NCI-H2029 (cell line): ENCODE measurements around the gene AGAP1.
"Not testable (repeated sequence)": the region's sequence is repeated elsewhere in the genome, so short reads cannot be mapped to it uniquely, and the experiment has no call there.

Experiments
- DNase-seq: peaks from one replicate; lab custom pipeline; 2025; lab: John Stamatoyannopoulos, UW

The AGAP1 gene

DNA sequence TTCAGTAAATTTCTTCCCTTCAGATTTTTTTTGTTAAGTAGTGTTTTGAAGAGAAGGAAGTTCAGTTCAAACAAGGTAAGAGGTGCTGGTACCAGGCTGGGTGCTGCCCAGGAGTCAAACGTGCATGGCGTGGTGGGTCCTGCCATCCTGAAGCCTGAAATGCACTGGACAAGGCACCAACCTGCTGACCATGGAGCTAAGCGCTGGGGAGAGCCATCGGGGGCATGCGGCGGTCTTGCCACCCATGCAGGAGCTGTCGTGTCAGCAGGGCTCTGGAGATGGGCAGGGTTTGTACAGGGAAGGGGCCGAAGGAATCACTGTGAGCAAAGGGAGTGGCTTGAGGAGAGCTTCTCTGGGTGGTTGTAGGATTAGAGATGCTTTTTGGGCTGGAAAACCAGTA lies 547.8 kb downstream of the AGAP1 start:
- no peak for DNase-seq

DNA sequence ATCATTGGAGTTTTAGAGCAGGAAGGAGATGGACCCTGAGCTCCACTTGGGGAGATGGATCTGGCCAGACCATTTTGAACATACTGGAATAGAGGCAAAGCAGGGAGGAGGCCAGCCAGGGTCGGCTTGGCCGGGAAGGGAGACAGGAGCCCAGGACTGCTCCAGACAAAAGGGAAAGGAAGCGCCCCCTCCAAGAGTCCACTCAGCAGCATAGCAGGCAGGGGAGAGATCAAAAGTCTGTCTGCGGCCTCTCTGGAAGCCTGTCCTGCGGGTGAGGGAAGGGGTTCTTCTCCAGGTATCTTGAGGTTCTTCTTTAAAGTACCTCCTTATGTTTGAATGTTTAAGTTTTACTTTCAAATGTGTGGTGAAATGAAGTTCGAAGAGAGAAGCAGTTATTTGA lies 548.2 kb downstream of the AGAP1 start:
- DNase-seq, result no peak

DNA sequence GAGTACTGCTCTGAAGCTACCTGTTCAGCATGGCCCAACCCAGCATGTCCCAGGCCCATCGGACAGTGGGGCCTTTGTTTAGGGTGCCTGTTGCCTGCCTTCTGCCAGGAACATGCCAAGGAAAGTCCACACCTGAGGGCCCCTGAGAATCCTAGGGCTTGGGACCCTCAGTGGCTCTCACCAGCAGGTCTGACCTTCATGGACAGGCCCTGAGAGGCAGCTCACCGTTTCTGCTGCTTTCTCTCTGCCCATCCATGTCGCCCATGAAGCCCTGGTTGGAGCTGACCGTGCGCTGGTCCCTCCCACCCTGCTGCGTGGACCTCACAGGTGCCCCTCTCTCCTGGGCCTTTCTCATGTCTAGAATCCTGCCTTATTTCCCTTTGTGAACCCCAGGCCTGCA lies 550.3 kb downstream of the AGAP1 start:
- no peak for DNase-seq

DNA sequence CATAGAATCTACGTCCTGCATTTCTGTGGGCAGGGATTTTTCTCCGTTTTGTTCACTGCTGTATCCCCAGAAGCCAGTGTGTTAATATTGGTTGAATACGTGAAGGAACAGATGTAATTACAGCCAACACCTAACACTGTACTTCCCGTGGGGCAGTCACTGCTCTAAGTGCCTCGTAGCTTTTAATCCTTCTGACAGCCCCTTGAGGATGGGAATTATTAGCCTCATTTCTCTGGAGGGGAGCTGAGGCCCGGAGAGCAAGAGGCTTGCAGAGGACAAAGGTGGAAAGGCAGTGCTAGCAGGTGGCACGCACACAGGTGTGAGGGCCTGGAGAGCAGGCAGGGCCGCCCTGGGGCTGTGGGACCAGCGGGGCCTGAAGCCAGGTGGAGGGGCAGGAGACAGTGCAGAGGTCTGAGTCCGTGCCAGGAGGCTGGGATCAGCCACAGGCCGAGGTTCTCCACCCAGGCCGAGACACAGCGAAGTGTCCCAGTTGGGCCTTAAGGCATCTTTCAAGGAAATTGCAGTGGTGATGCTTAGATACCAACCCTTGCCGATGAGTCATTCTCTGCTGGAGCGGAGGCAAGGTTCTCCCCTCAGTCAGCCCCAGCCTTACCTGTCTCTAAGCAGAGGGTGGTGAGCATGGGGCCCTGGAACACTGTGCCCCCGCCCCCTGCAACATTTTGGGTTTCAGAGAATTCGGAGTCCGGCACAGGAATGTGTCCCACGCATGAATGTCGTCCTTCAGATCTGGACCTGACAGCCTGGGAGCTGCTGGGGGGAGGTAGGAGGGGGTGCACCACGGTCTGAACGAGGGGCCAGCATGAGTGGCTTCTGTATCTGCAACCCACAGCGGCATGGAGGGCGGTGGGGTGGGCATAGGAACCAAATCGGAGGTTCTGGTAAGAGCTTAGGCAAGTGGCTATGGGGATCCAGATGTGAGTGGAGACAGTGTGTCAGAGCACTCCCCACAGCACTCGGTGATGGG lies 551.7 kb downstream of the AGAP1 start:
- DNase-seq, result no peak

DNA sequence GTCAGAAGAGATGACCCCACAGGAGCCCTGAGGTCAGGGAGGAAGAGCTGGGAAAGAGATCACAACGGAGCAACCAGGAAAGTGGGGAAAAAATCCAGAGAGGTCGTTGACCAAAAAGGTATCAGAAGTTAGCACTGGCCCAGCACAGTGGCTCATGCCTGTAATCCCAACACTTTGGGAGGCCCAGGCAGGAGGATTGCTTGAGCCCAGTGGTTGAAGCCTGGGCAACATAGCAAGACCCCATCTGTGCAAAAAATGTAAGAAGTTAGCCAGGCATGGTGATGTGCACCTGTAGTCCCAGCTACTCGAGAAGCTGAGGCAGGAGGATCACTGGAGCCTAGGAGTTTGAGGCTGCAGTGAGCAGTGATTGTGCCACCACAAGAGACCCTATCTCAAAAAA lies 552.9 kb downstream of the AGAP1 start:
- no peak for DNase-seq

DNA sequence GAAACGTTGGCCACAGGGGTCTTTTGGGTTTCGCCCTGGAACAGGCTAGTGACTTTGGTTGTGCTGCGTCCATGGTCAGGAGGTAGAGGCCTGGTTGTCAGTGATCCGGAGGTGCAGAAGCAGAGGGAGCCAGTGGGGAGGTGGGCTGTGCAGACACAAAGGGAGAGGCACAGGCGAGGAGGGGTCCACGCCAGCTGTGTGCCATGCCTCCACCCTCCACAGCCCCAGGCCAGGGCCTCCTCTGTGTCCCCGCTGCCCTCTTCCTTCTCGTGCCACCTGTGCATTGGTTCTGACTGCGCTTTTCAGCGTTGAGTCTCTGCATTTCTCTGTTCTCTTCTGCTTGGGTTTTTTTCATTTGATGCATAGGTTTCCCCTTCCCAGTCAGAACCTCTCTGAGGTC lies 553.3 kb downstream of the AGAP1 start:
- no peak for DNase-seq

DNA sequence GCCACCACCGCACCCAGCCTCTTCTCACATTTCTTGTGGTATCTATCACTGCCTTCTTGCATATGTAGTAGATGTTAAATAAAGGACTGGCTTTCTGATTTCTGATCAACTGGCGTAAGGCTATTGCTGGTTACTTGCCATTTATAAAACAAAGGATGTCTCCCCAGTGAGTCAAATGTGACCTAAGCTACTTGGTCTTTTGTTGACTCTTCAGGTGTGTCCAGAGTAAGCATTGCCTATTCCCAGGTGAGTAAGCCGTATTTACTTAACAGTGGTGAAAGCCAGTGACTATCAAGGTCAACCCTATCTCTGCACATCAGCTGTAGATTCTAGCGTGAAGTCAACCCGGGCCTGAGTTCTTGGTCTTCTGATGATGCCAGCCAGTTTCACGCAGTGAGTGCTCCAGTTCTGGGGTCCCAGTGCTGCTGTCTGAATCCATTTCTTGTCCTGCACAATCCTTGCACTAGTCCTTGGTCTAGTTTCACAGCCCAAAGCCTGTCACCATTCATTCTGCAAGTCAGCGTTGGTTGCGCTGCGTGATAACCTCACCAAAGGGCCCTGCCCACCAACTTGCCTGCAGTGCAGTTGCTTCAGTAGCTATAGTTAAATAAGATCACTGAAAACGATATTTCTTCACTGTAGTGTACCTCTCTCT lies 554.2 kb downstream of the AGAP1 start:
- DNase-seq, result peak; percentile 77

DNA sequence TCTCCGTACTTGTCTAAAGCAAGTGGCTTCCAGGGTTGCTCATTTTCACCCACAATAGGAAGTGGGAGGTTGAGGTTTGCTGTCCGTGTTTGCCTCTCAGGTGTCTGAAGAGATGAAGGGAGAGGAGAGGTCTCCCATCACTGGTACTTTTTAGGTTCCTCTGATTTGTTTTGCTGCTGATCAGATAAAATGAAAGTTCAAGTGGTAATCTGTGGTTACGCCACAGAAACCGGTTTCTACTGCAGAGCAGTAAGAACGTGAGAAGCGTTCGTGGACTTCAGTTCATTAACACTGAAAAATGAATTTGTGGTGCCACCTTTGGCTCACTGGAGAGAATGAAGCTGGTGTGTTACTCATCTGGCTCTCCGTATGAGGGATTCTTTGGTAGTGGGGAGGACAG lies 556.1 kb downstream of the AGAP1 start:
- DNase-seq, result no peak

DNA sequence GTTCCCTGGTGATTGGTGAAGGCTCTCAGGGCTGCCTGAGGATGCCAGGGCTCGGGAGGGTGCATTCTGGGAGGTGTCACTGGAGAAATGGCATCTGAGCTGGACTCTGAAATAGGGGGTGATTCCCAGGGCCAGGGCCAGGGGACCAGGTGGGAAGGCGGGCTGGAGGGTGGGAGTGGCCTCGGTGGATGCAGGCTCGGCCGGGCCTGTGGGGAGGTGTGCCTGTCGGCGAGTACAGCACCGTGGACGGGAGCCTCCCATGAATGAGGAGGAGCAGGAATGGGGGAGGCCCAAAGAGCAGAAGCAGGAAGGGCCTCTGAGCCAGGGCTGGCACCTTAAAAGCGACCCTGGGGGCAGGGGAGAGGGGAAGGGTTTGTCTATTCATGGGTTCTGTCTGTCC lies 557.5 kb downstream of the AGAP1 start:
- no peak for DNase-seq

DNA sequence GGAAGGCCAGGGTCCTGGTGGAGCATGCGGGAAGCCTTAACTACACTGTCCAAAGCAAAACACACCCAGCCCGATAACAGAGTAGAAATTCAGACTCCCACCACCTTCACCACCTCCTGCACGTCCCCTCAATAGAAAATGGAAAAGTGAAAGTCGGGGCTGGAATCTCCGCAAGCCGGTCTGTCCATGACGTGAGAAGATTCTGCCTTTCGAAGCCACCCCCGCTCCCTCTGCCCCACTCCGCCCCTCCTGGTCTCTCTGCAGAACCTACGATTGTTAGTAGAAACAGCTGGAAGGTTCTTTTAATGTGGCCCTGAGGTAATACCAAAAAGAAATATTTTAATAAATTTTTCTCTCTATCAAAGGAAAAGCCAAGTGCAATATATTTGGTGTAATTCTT lies 558.0 kb downstream of the AGAP1 start:
- no peak for DNase-seq

DNA sequence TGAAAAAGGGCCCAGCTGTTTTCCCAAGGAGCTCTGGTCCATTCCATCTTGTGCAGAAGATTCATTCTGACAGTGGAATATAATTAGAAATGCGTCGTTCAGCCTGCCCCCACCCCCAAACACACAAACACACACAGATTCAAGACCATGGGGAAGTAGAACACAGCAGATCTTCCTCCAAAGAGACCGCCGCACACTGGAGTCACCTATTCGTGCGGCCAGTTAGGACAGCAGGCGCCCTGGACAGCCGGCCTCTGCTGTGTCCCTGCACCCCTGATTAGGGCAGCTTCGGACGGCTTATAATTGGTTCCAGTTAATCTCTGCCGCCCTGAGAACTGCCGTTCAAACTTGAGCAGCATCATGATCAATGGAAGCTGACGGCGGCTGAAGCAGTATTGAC lies 558.4 kb downstream of the AGAP1 start:
- DNase-seq, result no peak

DNA sequence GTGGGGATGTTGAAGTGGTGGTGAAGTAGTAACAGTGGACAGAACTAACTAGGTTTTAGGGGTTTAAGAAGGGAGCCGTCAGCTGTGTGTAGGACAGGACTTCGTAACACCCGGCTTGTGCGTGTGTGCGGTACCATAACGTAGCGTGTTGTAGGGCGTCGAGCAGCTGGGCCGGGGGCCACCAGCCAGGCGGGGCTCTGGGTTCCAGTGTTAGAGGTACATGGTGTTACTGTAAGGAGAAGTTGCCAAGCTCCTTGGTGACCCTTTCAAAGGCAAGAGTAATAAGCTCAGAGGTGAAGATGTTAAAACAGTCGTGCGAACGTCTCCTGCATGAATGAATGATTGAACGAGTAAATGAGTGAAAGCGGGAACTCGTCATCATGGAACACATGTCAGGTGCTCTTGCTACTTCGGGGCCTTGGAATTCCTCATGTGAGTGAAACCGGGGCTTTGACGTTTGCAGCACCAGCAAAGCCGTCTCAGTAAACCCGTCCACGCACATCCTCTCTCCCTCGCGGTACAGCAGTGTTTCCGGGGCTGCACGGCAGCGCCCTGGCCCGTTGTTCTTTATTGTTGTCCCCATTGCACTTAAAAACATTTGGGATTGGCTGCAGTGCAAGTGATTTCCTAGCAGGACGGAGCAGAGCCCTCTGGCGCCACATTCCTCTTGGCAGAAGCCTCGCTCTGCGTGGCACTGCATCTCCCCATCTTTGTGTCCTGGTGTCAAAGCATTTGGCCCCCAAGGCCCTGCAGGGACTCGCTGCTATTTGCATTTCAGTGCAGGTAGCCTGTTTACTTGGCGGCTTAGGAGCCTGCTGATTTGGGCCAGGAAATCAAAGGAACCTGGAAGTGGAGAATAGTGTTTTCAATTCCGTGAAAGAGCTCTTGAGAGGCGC lies 559.3 kb downstream of the AGAP1 start:
- DNase-seq, result no peak

DNA sequence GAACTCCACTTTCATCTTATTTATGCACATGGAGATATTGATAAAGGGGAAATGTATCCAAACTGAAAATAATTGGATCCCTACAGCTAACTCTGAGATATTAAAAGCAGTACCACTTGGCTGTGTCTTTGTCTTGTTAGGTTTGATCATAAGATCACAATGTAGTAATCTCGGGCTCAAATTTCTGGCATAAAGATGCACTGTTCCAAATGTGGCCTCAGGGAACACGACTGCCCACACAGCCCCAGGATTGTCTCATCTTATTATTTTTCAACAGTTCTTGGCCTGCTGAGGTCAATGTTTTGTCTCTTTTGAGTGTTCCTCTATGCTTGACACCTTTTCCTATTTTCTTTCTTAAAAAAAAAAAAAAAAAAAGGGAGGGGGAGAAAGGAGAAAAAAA lies 560.3 kb downstream of the AGAP1 start:
- DNase-seq, result no peak

DNA sequence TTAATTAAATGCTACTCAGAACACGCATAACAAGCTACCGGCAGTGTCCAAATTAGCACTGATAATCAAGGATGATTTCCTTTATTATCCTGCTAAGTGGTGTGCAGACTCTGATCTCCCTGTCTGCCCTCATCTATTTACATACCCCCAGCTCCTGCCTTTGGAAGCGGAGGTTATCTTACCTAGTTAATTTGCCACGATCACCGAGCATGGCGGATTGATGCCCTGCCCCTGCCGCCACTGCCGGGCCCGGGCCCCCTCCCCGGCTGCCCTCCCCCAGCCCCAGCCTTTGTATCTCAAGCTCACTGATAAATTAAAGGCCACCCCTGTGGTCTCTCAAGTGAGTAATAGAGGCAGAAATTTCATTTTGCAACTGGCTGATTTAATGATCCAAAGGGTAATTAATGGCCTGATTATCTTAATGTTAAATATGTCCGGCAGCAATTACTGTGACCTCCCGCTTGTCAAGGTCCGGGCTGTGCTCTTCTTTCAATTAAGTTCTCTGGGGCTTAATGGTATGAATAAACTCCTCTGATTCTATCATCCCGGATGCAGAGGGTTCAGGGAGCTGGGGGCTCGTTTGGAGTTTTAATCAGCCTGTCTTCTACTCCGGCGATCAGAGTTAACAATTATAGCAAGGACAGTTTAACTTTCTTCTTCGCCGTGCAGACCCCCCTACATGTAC lies 560.9 kb downstream of the AGAP1 start:
- no peak for DNase-seq

DNA sequence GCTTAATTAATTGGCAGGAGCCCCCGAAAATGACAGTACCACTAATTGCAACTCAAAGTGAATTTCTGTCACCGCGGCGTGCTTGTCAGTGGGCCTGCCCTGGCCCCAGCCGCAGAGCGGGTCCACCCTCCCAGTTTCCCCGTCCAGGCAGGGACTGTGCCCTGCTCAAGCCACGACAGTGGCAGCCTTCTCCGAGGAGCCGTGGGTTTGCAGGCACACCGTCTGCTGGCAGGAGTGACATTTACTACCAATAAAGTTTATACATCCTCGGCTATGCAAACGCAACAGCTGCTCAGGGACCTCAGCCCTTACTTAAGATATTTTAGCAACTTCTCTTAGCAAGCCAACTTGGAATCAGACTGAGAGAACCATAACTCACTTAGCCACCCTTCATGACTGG lies 561.6 kb downstream of the AGAP1 start:
- no peak for DNase-seq

DNA sequence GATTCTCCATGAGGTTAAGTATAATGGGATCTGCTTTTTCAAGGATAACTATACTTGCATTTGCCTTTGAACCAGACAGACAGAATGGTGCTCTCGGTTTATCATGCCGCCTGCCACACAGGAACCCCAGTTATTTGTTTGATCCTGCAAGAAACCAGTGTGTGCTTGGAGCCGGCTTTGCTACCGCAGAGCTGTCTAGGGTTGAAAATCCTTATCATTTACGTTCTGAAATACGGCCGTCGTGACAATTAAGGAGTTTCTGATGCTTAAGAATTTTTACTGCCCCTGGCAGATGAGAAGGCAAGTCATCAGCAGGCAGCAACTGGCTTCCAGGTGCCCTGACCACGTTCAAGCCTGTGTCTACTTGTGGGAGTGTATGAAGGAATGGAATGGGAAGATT lies 562.3 kb downstream of the AGAP1 start:
- DNase-seq, result no peak

DNA sequence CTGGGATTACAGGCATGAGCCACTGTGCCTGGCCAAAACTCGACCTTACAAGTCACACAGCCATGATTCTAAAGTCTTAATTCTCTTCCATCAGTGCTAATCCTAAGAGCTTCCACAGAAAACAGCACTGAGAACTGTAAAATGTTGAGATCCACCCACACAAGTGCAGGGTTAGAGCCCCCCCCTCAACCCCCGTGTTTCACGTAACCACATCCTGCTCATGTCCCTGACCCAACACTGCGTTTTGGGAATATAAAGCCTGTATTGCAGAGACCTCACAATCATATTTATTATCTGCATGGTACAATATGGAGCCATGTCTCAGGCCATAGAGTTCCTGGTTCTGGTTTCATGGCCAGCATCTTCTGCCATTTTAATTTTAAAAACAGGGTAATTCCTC lies 563.5 kb downstream of the AGAP1 start:
- DNase-seq, result no peak

DNA sequence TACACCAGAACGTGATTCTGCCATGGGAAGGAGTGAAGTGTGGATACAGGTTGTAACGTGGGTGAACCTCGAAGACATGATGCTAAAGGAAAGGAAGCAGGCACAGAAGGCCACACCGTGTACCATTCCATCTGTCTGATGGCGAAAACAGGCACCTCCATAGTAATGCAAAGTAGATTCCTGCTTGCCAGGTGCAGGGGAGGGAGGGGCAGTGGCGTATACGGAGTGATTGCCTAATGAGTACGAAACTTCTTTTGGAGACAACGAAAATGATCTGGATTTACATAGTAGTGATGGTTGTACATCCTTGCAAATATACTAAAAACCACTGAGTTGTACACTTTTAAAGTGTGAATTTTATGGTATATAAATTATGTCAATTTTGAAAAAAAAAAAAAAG lies 567.7 kb downstream of the AGAP1 start:
- no peak for DNase-seq

DNA sequence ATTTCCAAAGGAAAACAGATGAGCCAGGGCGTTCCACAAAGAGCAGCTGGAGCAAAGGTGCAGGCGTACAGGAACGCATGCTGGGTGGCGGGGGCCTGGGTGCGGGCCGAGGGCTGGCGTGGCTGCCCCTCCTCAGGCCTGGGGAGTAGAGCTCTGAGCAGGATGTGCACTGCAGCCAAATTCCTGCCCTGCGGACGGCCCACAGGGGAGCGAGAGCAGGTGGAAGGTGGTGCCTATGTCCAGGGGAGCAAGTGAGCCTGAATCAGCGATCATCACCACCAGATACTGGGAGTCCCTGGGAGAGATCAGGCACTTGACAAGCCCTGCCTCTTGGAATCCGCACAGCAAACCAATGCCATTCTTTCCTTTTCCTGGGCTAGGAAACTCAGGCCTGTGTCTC lies 568.1 kb downstream of the AGAP1 start:
- no peak for DNase-seq

DNA sequence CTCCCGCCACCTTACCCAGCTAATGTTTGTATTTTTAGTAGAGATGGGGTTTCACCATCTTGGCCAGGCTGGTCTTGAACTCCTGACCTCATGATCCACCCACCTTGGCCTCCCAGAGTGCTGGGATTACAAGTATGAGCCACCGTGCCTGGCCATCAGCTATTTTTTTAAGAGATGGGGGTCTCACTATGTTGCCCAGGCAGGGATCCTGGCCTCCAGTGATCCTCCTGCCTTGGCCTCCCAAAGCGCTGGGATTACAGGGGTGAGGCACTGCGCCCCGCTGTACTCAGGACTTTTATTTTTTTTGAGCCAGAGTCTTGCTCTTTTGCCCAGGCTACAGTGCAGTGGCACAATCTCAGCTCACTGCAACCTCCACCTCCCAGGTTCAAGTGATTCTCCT lies 569.0 kb downstream of the AGAP1 start:
- not testable (repeated sequence) for DNase-seq

DNA sequence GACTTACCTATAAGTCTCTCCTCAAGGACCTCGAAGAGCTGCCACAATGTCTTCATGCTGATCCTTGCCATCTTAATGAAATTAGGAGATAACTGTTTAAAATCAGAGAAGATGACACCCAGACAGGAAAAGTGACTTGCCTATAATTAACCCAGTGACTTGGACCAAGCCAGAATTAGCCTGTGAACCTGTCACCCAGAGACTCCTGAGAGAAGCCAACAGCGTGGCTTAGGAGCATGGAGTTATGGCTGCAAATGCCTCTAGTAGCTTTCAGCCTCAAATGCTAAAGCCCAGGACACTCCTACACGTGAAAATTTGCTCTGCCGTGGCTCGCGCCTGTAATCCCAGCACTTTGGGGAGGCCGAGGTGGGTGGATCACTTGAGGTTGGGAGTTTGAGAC lies 570.2 kb downstream of the AGAP1 start:
- no peak for DNase-seq
